T-helper 2 cell treated with Interferon-gamma antibody and Interleukin-4, amounts not matched to agents 5 μg/mL and 100 μg/mL, for 36 hours (primary cell): ENCODE measurements around the gene IFNL2.

Source experiments
- DNase-seq: peaks from one replicate; pipeline ENCODE4 v3.0.0; 2021; ENCODE audit warnings: low spot score
- H3K27ac Mint-ChIP-seq: one replicate; pipeline ENCODE4 v1.8.0; 2021; ENCODE audit warnings: mild to moderate bottlenecking, mixed read lengths
- H3K27me3 Mint-ChIP-seq: one replicate; pipeline ENCODE4 v1.8.0; 2021; ENCODE audit warnings: low read depth, mixed read lengths
- H3K36me3 Mint-ChIP-seq: one replicate; pipeline ENCODE4 v1.8.0; 2021; ENCODE audit warnings: low read depth, mixed read lengths
- H3K4me1 Mint-ChIP-seq: one replicate; pipeline ENCODE4 v1.8.0; 2021; ENCODE audit warnings: low read depth, mixed read lengths
- H3K4me3 Mint-ChIP-seq: one replicate; pipeline ENCODE4 v1.8.0; 2022; ENCODE audit warnings: mild to moderate bottlenecking, moderate library complexity, mixed read lengths
- H3K9me3 Mint-ChIP-seq: one replicate; pipeline ENCODE4 v1.8.0; 2021; ENCODE audit warnings: mixed read lengths

The IFNL2 gene

GRCh38 chr19:39296906-39297305, 28.7 kb downstream of the IFNL2 start:
- no peak overlapping the region for H3K4me3 Mint-ChIP-seq
- no peaks in the 10 kb centered on the region for H3K9me3 Mint-ChIP-seq
- H3K4me1 Mint-ChIP-seq: peaks cover 34% of the 10 kb centered on the region
- peak overlapping the region; percentile 4 for H3K27ac Mint-ChIP-seq
- DNase-seq: no peak
- peaks cover 4% of the 10 kb centered on the region for H3K27me3 Mint-ChIP-seq
- no peaks in the 10 kb centered on the region for H3K36me3 Mint-ChIP-seq

GRCh38 chr19:39297931-39298634, 29.9 kb downstream of the IFNL2 start:
- no peaks in the 10 kb centered on the region for H3K9me3 Mint-ChIP-seq
- peak; percentile 61 for DNase-seq
- H3K27ac Mint-ChIP-seq: peak overlapping the region; percentile 75
- peaks cover 34% of the 10 kb centered on the region for H3K4me1 Mint-ChIP-seq
- H3K36me3 Mint-ChIP-seq: no peaks in the 10 kb centered on the region
- H3K4me3 Mint-ChIP-seq: peak overlapping the region; percentile 71
- H3K27me3 Mint-ChIP-seq: peaks cover 5% of the 10 kb centered on the region

GRCh38 chr19:39299404-39299803, 31.2 kb downstream of the IFNL2 start:
- no peaks in the 10 kb centered on the region for H3K36me3 Mint-ChIP-seq
- peaks cover 32% of the 10 kb centered on the region for H3K4me1 Mint-ChIP-seq
- H3K27me3 Mint-ChIP-seq: peaks cover 2% of the 10 kb centered on the region
- peak overlapping the region; percentile 43 for H3K27ac Mint-ChIP-seq
- H3K9me3 Mint-ChIP-seq: no peaks in the 10 kb centered on the region
- no peak overlapping the region for H3K4me3 Mint-ChIP-seq
- DNase-seq: peak; percentile 20

- Mint-ChIP-seq H3K9me3 (no peaks in the 10 kb centered on the region), H3K36me3 (no peaks in the 10 kb centered on the region), H3K4me3 (no peak overlapping the region), H3K4me1 (peaks cover 30% of the 10 kb centered on the region), H3K27ac (peak overlapping the region; percentile 43), H3K27me3 (peaks cover 2% of the 10 kb centered on the region)
- DNase-seq: no peak
These were observed 31.6 kb downstream of the IFNL2 start for GRCh38 chr19:39299832-39300231.

- Mint-ChIP-seq H3K27me3 (peaks cover 2% of the 10 kb centered on the region), H3K9me3 (no peaks in the 10 kb centered on the region), H3K4me3 (no peak overlapping the region), H3K27ac (no peak overlapping the region), H3K4me1 (peaks cover 27% of the 10 kb centered on the region), H3K36me3 (no peaks in the 10 kb centered on the region)
- no peak for DNase-seq
These were observed 32.8 kb downstream of the IFNL2 start for GRCh38 chr19:39301021-39301420.

- peaks cover 24% of the 10 kb centered on the region for H3K4me1 Mint-ChIP-seq
- DNase-seq: no peak
- H3K27ac Mint-ChIP-seq: no peak overlapping the region
- H3K9me3 Mint-ChIP-seq: no peaks in the 10 kb centered on the region
- H3K4me3 Mint-ChIP-seq: no peak overlapping the region
- H3K36me3 Mint-ChIP-seq: peaks cover 2% of the 10 kb centered on the region
- H3K27me3 Mint-ChIP-seq: peaks cover 2% of the 10 kb centered on the region
These were observed 33.4 kb downstream of the IFNL2 start for GRCh38 chr19:39301562-39301961.

- no peak for DNase-seq
- Mint-ChIP-seq H3K4me3 (no peak overlapping the region), H3K9me3 (no peaks in the 10 kb centered on the region), H3K36me3 (peaks cover 6% of the 10 kb centered on the region), H3K4me1 (peaks cover 10% of the 10 kb centered on the region), H3K27me3 (peaks cover 2% of the 10 kb centered on the region), H3K27ac (no peak overlapping the region)
These were observed 35.4 kb downstream of the IFNL2 start for GRCh38 chr19:39303373-39304184.

- peaks cover 11% of the 10 kb centered on the region for H3K36me3 Mint-ChIP-seq
- peaks cover 2% of the 10 kb centered on the region for H3K27me3 Mint-ChIP-seq
- H3K27ac Mint-ChIP-seq: no peak overlapping the region
- H3K9me3 Mint-ChIP-seq: no peaks in the 10 kb centered on the region
- peaks cover 8% of the 10 kb centered on the region for H3K4me1 Mint-ChIP-seq
- DNase-seq: no peak
- no peak overlapping the region for H3K4me3 Mint-ChIP-seq
These were observed 36.0 kb downstream of the IFNL2 start for GRCh38 chr19:39304185-39304513.

GRCh38 chr19:39304701-39305571, 36.7 kb downstream of the IFNL2 start:
- Mint-ChIP-seq H3K4me3 (no peak overlapping the region), H3K27ac (no peak overlapping the region), H3K4me1 (peaks cover 7% of the 10 kb centered on the region), H3K9me3 (no peaks in the 10 kb centered on the region), H3K27me3 (peaks cover 2% of the 10 kb centered on the region), H3K36me3 (peaks cover 11% of the 10 kb centered on the region)
- no peak for DNase-seq

GRCh38 chr19:39306075-39306474, 37.9 kb downstream of the IFNL2 start:
- Mint-ChIP-seq H3K4me3 (no peak overlapping the region), H3K9me3 (no peaks in the 10 kb centered on the region), H3K4me1 (peaks cover 5% of the 10 kb centered on the region), H3K27ac (no peak overlapping the region), H3K27me3 (peaks cover 2% of the 10 kb centered on the region), H3K36me3 (peaks cover 17% of the 10 kb centered on the region)
- no peak for DNase-seq

GRCh38 chr19:39307046-39307821, 39.0 kb downstream of the IFNL2 start:
- Mint-ChIP-seq H3K36me3 (peaks cover 20% of the 10 kb centered on the region), H3K27me3 (peaks cover under 1% of the 10 kb centered on the region), H3K4me3 (no peak overlapping the region), H3K27ac (no peak overlapping the region), H3K9me3 (no peaks in the 10 kb centered on the region), H3K4me1 (peaks cover 5% of the 10 kb centered on the region)
- no peak for DNase-seq

GRCh38 chr19:39307822-39308530, 39.8 kb downstream of the IFNL2 start:
- no peak overlapping the region for H3K4me3 Mint-ChIP-seq
- no peaks in the 10 kb centered on the region for H3K27me3 Mint-ChIP-seq
- no peak overlapping the region for H3K27ac Mint-ChIP-seq
- peaks cover 5% of the 10 kb centered on the region for H3K4me1 Mint-ChIP-seq
- H3K9me3 Mint-ChIP-seq: no peaks in the 10 kb centered on the region
- DNase-seq: no peak
- peaks cover 23% of the 10 kb centered on the region for H3K36me3 Mint-ChIP-seq
